CD14-positive monocyte (primary cell): Measurements from ENCODE around the gene ELMO1. TPM values are rescaled to one million over a fixed set of nuclear protein-coding genes. Genes with fewer than 3 reads are reported as not detected.

ENCODE experiments used
- DNase-seq, 3 donors: peaks; one replicate each; pipeline ENCODE4 v3.0.0-alpha.2; 2011 to 2022
- H2AFZ ChIP-seq: 2 replicates; pipeline ENCODE4 v1.6.0; 2012; ENCODE audit warnings: mild to moderate bottlenecking, low read depth, low read length, inconsistent platforms; ENCODE audit not compliant: insufficient read depth, poor library complexity, severe bottlenecking
- H3K27ac ChIP-seq, 2 donors: 1 replicate in 1 of 2; 2 replicates in 1 of 2; pipeline ENCODE4 v1.5.1; 2012 to 2013; ENCODE audit warnings: low read length in 2 of 2, control low read depth in 1 of 2, inconsistent platforms in 1 of 2, low read depth in 1 of 2, mild to moderate bottlenecking in 1 of 2
- H3K27me3 ChIP-seq, 2 donors: one replicate each; pipeline versions ENCODE4 v1.6.0 to v1.6.1; 2011 to 2013; ENCODE audit warnings: low read length in 2 of 2; ENCODE audit not compliant: control insufficient read depth in 2 of 2, insufficient read depth in 2 of 2
- H3K36me3 ChIP-seq, 2 donors: replicated peaks in 1 of 2; 1 replicate in 1 of 2; 2 replicates in 1 of 2; pipeline versions ENCODE4 v1.5.1 to v1.6.1; 2012 to 2013; ENCODE audit warnings: low read length in 2 of 2, control low read depth in 1 of 2, inconsistent platforms in 1 of 2, mild to moderate bottlenecking in 1 of 2; ENCODE audit not compliant: insufficient read depth in 2 of 2, control insufficient read depth in 1 of 2
- H3K4me1 ChIP-seq, 2 donors: 1 replicate in 1 of 2; 2 replicates in 1 of 2; pipeline versions ENCODE4 v1.5.1 to v1.6.1; 2012 to 2013; ENCODE audit warnings: low read length in 2 of 2, control low read depth in 1 of 2, inconsistent platforms in 1 of 2, mild to moderate bottlenecking in 1 of 2, moderate library complexity in 1 of 2; ENCODE audit not compliant: insufficient read depth in 2 of 2, control insufficient read depth in 1 of 2
- H3K4me2 ChIP-seq: replicated peaks from 2 replicates; pipeline ENCODE3; 2012; ENCODE audit warnings: low read length, moderate library complexity, mild to moderate bottlenecking; ENCODE audit not compliant: poor library complexity, severe bottlenecking; ENCODE audit errors: extremely low read depth
- H3K4me3 ChIP-seq, 3 experiments: fragments of 200-600 bp in 1 of 3; sonication (generic) in 1 of 3; replicated peaks in 1 of 3; 1 replicate in 2 of 3; 2 replicates in 1 of 3; pipeline ENCODE4 v1.5.1; 2011 to 2013; ENCODE audit warnings: low read length in 3 of 3, mild to moderate bottlenecking in 3 of 3, control low read depth in 2 of 3, low read depth in 2 of 3, inconsistent platforms in 1 of 3, moderate library complexity in 1 of 3
- H3K79me2 ChIP-seq: 2 replicates; pipeline ENCODE4 v1.6.0; 2012; ENCODE audit warnings: mild to moderate bottlenecking, control low read depth, inconsistent platforms, low read length, moderate library complexity; ENCODE audit not compliant: insufficient read depth
- H3K9ac ChIP-seq: 2 replicates; pipeline ENCODE4 v1.6.0; 2017; ENCODE audit warnings: low read length, mild to moderate bottlenecking; ENCODE audit not compliant: insufficient read depth, poor library complexity, severe bottlenecking
- H3K9me3 ChIP-seq, 2 donors: replicated peaks in 1 of 2; 1 replicate in 1 of 2; 2 replicates in 1 of 2; pipeline versions ENCODE4 v1.5.1 to v1.6.1; 2012 to 2013; ENCODE audit warnings: low read length in 2 of 2, control low read depth in 1 of 2; ENCODE audit not compliant: control insufficient read depth in 1 of 2, insufficient read depth in 1 of 2
- H4K20me1 ChIP-seq: 2 replicates; pipeline ENCODE4 v1.6.0; 2012; ENCODE audit warnings: mild to moderate bottlenecking, low read length, control low read depth, moderate library complexity; ENCODE audit not compliant: insufficient read depth
- H3K27ac Mint-ChIP-seq, 7 donors: one replicate each; pipeline ENCODE4 v1.8.0; 2020; ENCODE audit warnings: mild to moderate bottlenecking in 7 of 7, mixed read lengths in 7 of 7, moderate library complexity in 6 of 7, inconsistent platforms in 2 of 7
- H3K27me3 Mint-ChIP-seq, 3 donors: one replicate each; pipeline ENCODE4 v1.8.0; 2021 to 2022; ENCODE audit warnings: low read depth in 3 of 3, mild to moderate bottlenecking in 3 of 3, mixed read lengths in 3 of 3, moderate library complexity in 3 of 3, inconsistent platforms in 1 of 3
- H3K36me3 Mint-ChIP-seq, 2 donors: one replicate each; pipeline ENCODE4 v1.8.0; 2020; ENCODE audit warnings: mixed read lengths in 2 of 2, inconsistent platforms in 1 of 2, mild to moderate bottlenecking in 1 of 2
- H3K4me1 Mint-ChIP-seq: one replicate; pipeline ENCODE4 v1.8.0; 2020; ENCODE audit warnings: mild to moderate bottlenecking, mixed read lengths
- H3K4me3 Mint-ChIP-seq, 2 donors: one replicate each; pipeline ENCODE4 v1.8.0; 2020; ENCODE audit warnings: mild to moderate bottlenecking in 2 of 2, mixed read lengths in 2 of 2, moderate library complexity in 1 of 2
- H3K9me3 Mint-ChIP-seq, 7 donors: one replicate each; pipeline ENCODE4 v1.8.0; 2020 to 2022; ENCODE audit warnings: mixed read lengths in 7 of 7, mild to moderate bottlenecking in 6 of 7, moderate library complexity in 6 of 7, inconsistent platforms in 2 of 7
- CTCF ChIP-seq: fragments of 200-600 bp; IDR thresholded peaks from one replicate; pipeline ENCODE4 v1.8.0; 2022; ENCODE audit warnings: antibody characterized with exemption, mild to moderate bottlenecking
- WGBS: methylation state at CpG from one replicate; pipeline ENCODE4 v1.1.5; 2013; ENCODE audit warnings: missing lambda C conversion rate; ENCODE audit not compliant: insufficient coverage; 5-methylcytosine and 5-hydroxymethylcytosine counted together
- intact Hi-C, 2 donors: fragments of 100-400 bp; cut with micrococcal nuclease; formaldehyde crosslinking; loops; one replicate each; pipeline versions ENCODE4 v1.15.0 to v1.15.1; 2023
- polyA plus RNA-seq, 3 donors: library from polyadenylated mRNA; depleted of rRNA in 1 of 3; unstranded in 2 of 3; stranded (reverse) in 1 of 3; fragments of 300-500 nt in 2 of 3; fragments of >200 nt in 1 of 3; fragmentation: Illumina TruSeq in 2 of 3; gene quantifications; 1 replicate in 2 of 3; 2 replicates in 1 of 3; pipeline ENCODE4 v1.2.3, GENCODE V29; 2012 to 2021

ELMO1 gene
- polyA plus RNA-seq, 3 donors, result 46.6 to 50.2 (median 46.7) TPM

DNA sequence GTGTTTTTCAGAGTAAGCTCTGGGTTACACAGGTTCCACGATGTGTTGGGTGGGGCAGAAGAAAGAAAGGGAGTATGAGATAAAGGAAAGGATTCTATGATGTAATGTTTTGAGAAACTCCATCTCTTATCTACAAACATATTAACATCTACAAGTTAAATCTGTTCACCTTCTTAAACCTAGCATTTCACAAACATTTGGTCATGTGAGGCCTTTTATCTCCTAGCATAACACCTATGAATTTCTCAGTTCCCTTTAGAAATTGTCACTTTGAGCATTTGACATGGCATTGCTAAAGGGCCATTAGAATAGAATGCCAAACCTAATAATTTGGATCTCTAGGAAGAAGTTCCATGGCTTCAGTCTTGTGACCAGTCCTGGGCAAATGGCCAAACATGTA, 507.3 kb downstream of the ELMO1 start:
- Histone ChIP-seq H4K20me1 (peaks cover 48% of the 10 kb centered on the region), H3K27me3 (no peaks in the 10 kb centered on the region), H3K4me1 (peaks cover 13 to 15% of the 10 kb centered on the region in 2 donors), H3K9ac (no peak overlapping the region), H3K4me2 (no peak overlapping the region), H3K79me2 (peaks cover 5% of the 10 kb centered on the region), H3K9me3 (peaks cover 32 to 45% of the 10 kb centered on the region in 2 donors), H3K4me3 (no peak overlapping the region), H3K36me3 (peaks cover 3 to 61% of the 10 kb centered on the region in 2 donors), H2AFZ (no peak overlapping the region), H3K27ac (no peak overlapping the region)
- WGBS, result no CpG with 5 or more reads among the region's 1 CpG
- DNase-seq, result no peak
- intact Hi-C loops, result no loop called here
- Mint-ChIP-seq H3K9me3 (peaks cover 20 to 44% (median 36%) of the 10 kb centered on the region in 7 donors), H3K4me1 (peaks cover 18% of the 10 kb centered on the region), H3K36me3 (peaks cover 28 to 43% of the 10 kb centered on the region in 2 donors), H3K27me3 (peaks cover 0 to 2% (median 0%) of the 10 kb centered on the region in 3 donors), H3K27ac (no peak overlapping the region), H3K4me3 (no peak overlapping the region)
- TF ChIP-seq CTCF, result no peak

DNA sequence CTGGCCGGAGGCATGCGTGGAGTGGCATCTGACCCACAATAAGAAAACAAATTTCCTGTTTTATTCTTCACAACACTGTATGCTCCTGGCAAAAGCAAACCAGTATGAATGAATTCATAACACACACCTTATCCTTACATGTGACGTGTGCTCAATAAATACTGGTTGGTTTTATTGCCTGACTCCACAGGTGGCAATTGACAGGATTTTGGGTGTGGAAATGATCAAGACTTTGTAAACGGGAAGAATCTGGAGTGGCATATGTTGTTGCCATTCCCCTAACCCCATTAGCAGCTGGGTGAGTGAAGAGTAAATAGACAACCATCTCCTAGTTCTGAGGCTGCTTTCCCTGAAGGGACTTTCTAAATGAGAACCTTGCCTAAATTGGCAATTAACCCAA, 508.8 kb downstream of the ELMO1 start:
- Histone ChIP-seq H3K27me3 (no peaks in the 10 kb centered on the region), H2AFZ (no peak overlapping the region), H4K20me1 (peaks cover 32% of the 10 kb centered on the region), H3K4me3 (no peak overlapping the region), H3K36me3 (peaks cover 3 to 72% of the 10 kb centered on the region in 2 donors), H3K9me3 (peaks cover 39 to 52% of the 10 kb centered on the region in 2 donors), H3K79me2 (peaks cover 5% of the 10 kb centered on the region), H3K4me1 (peaks cover 13 to 15% of the 10 kb centered on the region in 2 donors), H3K9ac (no peak overlapping the region), H3K4me2 (no peak overlapping the region), H3K27ac (no peak overlapping the region)
- intact Hi-C loops, result no loop called here
- Mint-ChIP-seq H3K36me3 (peaks cover 40 to 57% of the 10 kb centered on the region in 2 donors), H3K9me3 (peaks cover 27 to 52% (median 45%) of the 10 kb centered on the region in 7 donors), H3K4me3 (no peak overlapping the region), H3K27me3 (no peaks in the 10 kb centered on the region), H3K4me1 (peaks cover 18% of the 10 kb centered on the region), H3K27ac (no peak overlapping the region)
- WGBS, result 100% methylated on average over 1 of the region's 4 CpGs
- DNase-seq, result no peak
- TF ChIP-seq CTCF, result no peak
